Hepatocyte (in vitro differentiated cells): Measurements from ENCODE around the gene SERTAD1.

Experiments
- CTCF ChIP-seq: fragments of 200-600 bp; sonication (generic); IDR thresholded peaks from 2 replicates; pipeline ENCODE4 v1.5.1; 2016; ENCODE audit warnings: antibody characterized with exemption, mild to moderate bottlenecking; ENCODE audit not compliant: poor library complexity
- EZH2phosphoT487 ChIP-seq: fragments of 200-600 bp; sonication (generic); IDR thresholded peaks from one replicate; pipeline ENCODE4 v1.6.1; 2018; ENCODE audit warnings: antibody characterized with exemption, mild to moderate bottlenecking, low read depth, moderate library complexity; ENCODE audit not compliant: unreplicated experiment, severe bottlenecking

GRCh38 chr19:40445780-40446262 lies 20.0 kb upstream of the SERTAD1 start:
- TF ChIP-seq CTCF (no peak), EZH2phosphoT487 (no peak)
